PFSK-1 (cell line): ENCODE results near the gene HPD.

Source experiments
- POLR2AphosphoS5 ChIP-seq: IDR thresholded peaks from 2 replicates; pipeline ENCODE4 v1.6.1; 2012; ENCODE audit warnings: low read depth, mild to moderate bottlenecking, control low read depth, low read length, moderate library complexity
- SIN3A ChIP-seq: IDR thresholded peaks from 2 replicates; pipeline ENCODE4 v1.6.1; 2012; ENCODE audit warnings: mild to moderate bottlenecking, low read length, moderate library complexity, borderline replicate concordance; ENCODE audit not compliant: insufficient read depth
- TAF1 ChIP-seq: IDR thresholded peaks from 2 replicates; pipeline ENCODE4 v1.6.1; 2012; ENCODE audit warnings: low read length, control low read depth, borderline replicate concordance; ENCODE audit not compliant: insufficient read depth

DNA sequence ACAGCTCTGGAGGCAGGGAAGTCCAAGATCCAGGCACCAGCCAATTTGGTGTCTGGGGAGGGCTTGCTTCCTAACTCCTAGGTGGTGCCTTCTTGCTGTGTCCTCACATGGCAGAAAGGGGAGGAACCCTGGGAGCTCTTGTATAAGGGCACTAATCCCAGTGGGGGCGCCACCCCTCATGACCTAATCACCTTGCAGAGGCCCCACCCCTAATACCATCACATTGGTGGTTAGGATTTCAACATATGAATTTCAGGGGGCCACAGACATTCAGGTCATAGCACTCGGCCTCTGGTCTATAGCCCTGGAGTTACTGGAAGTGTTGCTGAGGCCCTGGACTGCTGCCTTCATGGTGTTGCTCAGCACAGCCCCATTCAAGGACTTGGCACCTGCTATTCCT, 44.5 kb upstream of the HPD start:
- TF ChIP-seq TAF1 (no peak), POLR2AphosphoS5 (no peak), SIN3A (no peak)
